Body of pancreas (tissue), 4 donors: ENCODE results near the gene SLC29A4.

Experiments used
- CTCF ChIP-seq, 7 experiments: fragments of 450-650 bp in 4 of 7; fragments of 200-600 bp in 3 of 7; sonication (generic) in 3 of 7; IDR thresholded peaks; one replicate each; pipeline ENCODE4 v1.5.1; 2016 to 2019; ENCODE audit warnings: antibody characterized with exemption in 7 of 7
- POLR2A ChIP-seq, 3 donors: fragments of 450-650 bp; IDR thresholded peaks; one replicate each; pipeline ENCODE4 v1.6.1; 2016; ENCODE audit warnings: antibody characterized with exemption in 3 of 3, mild to moderate bottlenecking in 2 of 3

- TF ChIP-seq CTCF (IDR thresholded peaks at IDR 0.05) (no peak), POLR2A (IDR thresholded peaks at IDR 0.05) (peak in 1 of 3 donors; percentile 43)
Observed at GRCh38 chr7:5237286-5237685, 45.5 kb upstream of the SLC29A4 start.
